Measurements from ENCODE around the gene IGSF8.

The IGSF8 gene

GRCh38 chr1:160085686-160086455 is 12.5 kb downstream of the IGSF8 start:
- DNase-seq, result peak; percentile 47 to 50

GRCh38 chr1:160084771-160085321 is 13.6 kb downstream of the IGSF8 start:
- no peak for DNase-seq

GRCh38 chr1:160083968-160084770 is 14.2 kb downstream of the IGSF8 start:
- DNase-seq, result no peak

- DNase-seq, result no peak
These were observed 15.5 kb downstream of the IGSF8 start for GRCh38 chr1:160082926-160083325.

- DNase-seq, result no peak
These were observed 15.9 kb downstream of the IGSF8 start for GRCh38 chr1:160082487-160082886.

- DNase-seq, result no peak
These were observed 17.0 kb downstream of the IGSF8 start, which contains the start of gene KCNJ9 for GRCh38 chr1:160081261-160081936. Gene KCNJ9 (plus strand): TSS chr1:160081538. CDS start chr1:160084031, 2,493 bp downstream.

- no peak for DNase-seq
These were observed 17.9 kb downstream of the IGSF8 start for GRCh38 chr1:160080381-160081100.

GRCh38 chr1:160079448-160079847 is 19.0 kb downstream of the IGSF8 start:
- no peak for DNase-seq

- DNase-seq, result peak in 1 of 2 donors; percentile 23
These were observed 19.8 kb downstream of the IGSF8 start for GRCh38 chr1:160078512-160079195.

GRCh38 chr1:160077486-160077885 is 20.9 kb downstream of the IGSF8 start:
- DNase-seq, result no peak

GRCh38 chr1:160076295-160076694 is 22.1 kb downstream of the IGSF8 start:
- DNase-seq, result no peak

GRCh38 chr1:160075836-160076235 is 22.6 kb downstream of the IGSF8 start:
- no peak for DNase-seq

GRCh38 chr1:160074865-160075264 is 23.6 kb downstream of the IGSF8 start:
- no peak for DNase-seq

- no peak for DNase-seq
These were observed 27.1 kb downstream of the IGSF8 start for GRCh38 chr1:160071289-160071688.

- DNase-seq, result peak in 1 of 2 donors; percentile 6
These were observed 27.9 kb downstream of the IGSF8 start for GRCh38 chr1:160070243-160071163.

- no peak for DNase-seq
These were observed 28.8 kb downstream of the IGSF8 start, which contains the start of gene KCNJ10 for GRCh38 chr1:160069460-160070231. Gene KCNJ10 (minus strand): TSS chr1:160070160. CDS start chr1:160042532, 27,628 bp downstream.

GRCh38 chr1:160068225-160068624 is 30.2 kb downstream of the IGSF8 start:
- no peak for DNase-seq

GRCh38 chr1:160066829-160067745 is 31.3 kb downstream of the IGSF8 start:
- no peak for DNase-seq

- no peak for DNase-seq
These were observed 33.7 kb downstream of the IGSF8 start for GRCh38 chr1:160064746-160065145.
